ENCODE data around the gene THAP7. TPM values are rescaled to one million over a fixed set of nuclear protein-coding genes. Genes with fewer than 3 reads are reported as not detected.
A peak's percentile ranks its signal among the peaks of the same experiment; 100 is the strongest.

The THAP7 gene
- total RNA-seq, 4 donors from 2014 or later, result 46.9 to 71.8 (median 49.3) TPM

- peaks cover 0 to 21% (median 11%) of the 10 kb centered on the region in 4 donors for H3K4me1 ChIP-seq
- no peak overlapping the region for H3K4me3 ChIP-seq
- H3K36me3 ChIP-seq, result no peaks in the 10 kb centered on the region
- H3K27ac ChIP-seq, result no peak overlapping the region
- no peaks in the 10 kb centered on the region for H3K27me3 ChIP-seq
- 90 to 91% methylated on average over 10 to 14 of the region's 14 CpGs for WGBS, 2 donors
- no peak for DNase-seq (ENCODE audit: low spot score in 2 of 2)
- TF ChIP-seq, protein P1, sequence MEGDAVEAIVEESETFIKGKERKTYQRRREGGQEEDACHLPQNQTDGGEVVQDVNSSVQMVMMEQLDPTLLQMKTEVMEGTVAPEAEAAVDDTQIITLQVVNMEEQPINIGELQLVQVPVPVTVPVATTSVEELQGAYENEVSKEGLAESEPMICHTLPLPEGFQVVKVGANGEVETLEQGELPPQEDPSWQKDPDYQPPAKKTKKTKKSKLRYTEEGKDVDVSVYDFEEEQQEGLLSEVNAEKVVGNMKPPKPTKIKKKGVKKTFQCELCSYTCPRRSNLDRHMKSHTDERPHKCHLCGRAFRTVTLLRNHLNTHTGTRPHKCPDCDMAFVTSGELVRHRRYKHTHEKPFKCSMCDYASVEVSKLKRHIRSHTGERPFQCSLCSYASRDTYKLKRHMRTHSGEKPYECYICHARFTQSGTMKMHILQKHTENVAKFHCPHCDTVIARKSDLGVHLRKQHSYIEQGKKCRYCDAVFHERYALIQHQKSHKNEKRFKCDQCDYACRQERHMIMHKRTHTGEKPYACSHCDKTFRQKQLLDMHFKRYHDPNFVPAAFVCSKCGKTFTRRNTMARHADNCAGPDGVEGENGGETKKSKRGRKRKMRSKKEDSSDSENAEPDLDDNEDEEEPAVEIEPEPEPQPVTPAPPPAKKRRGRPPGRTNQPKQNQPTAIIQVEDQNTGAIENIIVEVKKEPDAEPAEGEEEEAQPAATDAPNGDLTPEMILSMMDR (IDR thresholded peaks at IDR 0.05), result no peak
- TF ChIP-seq EP300 (IDR thresholded peaks at IDR 0.05) (no peak), POLR2A (IDR thresholded peaks at IDR 0.05) (no peak)
- no peaks in the 10 kb centered on the region for H3K9me3 ChIP-seq
These were observed 45.2 kb upstream of the THAP7 start for GRCh38 chr22:21047035-21047661.

GRCh38 chr22:21045585-21046294 is 43.8 kb upstream of the THAP7 start, which contains the start of gene LRRC74B:
Gene LRRC74B, plus strand, starts transcription at chr22:21045946. Its CDS starts 41 bp downstream, at chr22:21045987.
- H3K9me3 ChIP-seq, result no peaks in the 10 kb centered on the region
- WGBS, 2 donors, result 8 to 9% methylated on average over 24 to 34 of the region's 47 CpGs
- peaks cover 0 to 21% (median 11%) of the 10 kb centered on the region in 4 donors for H3K4me1 ChIP-seq
- H3K27ac ChIP-seq, result peak within 1 kb of the TSS in 1 of 4 donors; percentile 48
- peak within 1 kb of the TSS; percentile 25 to 53 (median 38) for H3K4me3 ChIP-seq
- DNase-seq (ENCODE audit: low spot score in 2 of 2), result peak; percentile 74 to 83
- H3K27me3 ChIP-seq, result no peaks in the 10 kb centered on the region
- no peaks in the 10 kb centered on the region for H3K36me3 ChIP-seq
- TF ChIP-seq EP300 (IDR thresholded peaks at IDR 0.05), result no peak
- TF ChIP-seq POLR2A (IDR thresholded peaks at IDR 0.05), result no peak
- TF ChIP-seq, protein P1 (IDR thresholded peaks at IDR 0.05), result no peak

DNA sequence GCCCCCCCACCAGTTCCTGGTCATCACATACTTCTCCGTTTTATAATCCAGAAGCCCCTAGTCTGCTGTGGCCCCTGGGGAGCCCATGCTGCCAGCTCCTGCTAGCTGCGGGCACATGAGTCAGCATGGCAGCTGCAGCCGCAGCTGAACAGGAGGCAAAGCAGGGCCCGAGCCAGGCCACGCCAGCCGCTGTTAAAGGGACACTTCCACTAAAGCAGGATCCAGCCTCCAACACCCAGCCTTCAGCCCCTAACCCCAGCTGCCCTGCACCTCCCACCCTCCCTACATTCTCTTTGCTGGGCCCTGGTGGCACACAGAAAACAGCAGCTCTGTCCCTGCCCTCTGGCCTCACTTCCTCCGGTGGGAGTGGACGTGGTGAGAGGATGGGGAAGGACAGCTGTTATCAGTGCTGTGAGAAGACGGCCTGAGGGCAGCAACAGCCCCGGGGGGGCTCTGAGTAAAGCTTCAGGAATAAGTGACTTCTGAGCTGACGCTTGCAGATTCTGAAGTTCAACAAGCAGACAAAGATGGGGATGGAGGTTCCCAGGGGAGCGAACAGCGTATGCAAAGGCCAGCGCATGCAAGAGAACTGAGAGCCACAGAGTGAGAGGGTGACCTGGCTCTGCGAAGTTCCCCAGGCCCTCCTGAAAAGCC is 43.1 kb upstream of the THAP7 start:
- Histone ChIP-seq H3K27ac (no peak overlapping the region), H3K9me3 (no peaks in the 10 kb centered on the region), H3K27me3 (no peaks in the 10 kb centered on the region), H3K4me3 (peak overlapping the region; percentile 25 to 53 (median 38)), H3K4me1 (peaks cover 0 to 21% (median 11%) of the 10 kb centered on the region in 4 donors), H3K36me3 (no peaks in the 10 kb centered on the region)
- 12 to 14% methylated on average over 15 of the region's 15 CpGs for WGBS, 2 donors
- no peak for DNase-seq (ENCODE audit: low spot score in 2 of 2)
- no peak for TF ChIP-seq EP300 (IDR thresholded peaks at IDR 0.05)
- TF ChIP-seq, protein P1 (IDR thresholded peaks at IDR 0.05), result no peak
- TF ChIP-seq POLR2A (IDR thresholded peaks at IDR 0.05), result no peak

DNA sequence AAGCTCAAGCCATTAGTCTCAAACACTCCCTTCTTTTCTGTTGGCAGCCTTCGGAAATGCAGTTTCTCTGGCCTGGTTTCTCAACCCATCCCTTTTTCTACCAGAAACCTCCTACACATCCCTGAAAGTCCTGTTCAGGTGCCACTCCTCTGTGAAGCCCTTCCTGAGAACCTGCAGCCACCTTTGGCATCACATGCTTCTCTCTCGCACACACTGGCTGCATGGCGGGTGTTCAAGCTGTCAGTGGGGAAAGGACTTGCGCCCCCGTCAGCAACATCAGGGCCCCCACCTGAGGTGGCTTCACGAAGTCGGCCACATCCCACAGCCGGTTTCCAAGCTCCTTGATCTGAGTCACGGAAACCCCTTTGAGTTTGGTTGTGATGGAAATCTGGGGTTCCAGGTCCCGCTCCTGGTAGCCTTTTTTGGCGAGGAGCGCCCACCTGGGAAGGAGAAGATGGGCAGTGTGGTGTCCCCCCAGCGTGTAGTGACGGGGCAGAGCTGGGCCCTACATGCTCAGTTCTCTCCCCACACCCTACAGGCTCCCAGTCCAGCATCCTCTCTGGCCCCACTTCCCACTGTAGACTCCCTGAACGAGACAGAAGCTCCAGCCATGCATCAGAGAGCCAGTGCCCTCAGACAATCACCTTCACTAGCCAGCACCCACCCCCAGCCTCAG is 42.1 kb upstream of the THAP7 start:
- WGBS, 2 donors, result 88 to 94% methylated on average over 15 of the region's 15 CpGs
- Histone ChIP-seq H3K27me3 (no peaks in the 10 kb centered on the region), H3K4me1 (peaks cover 0 to 21% (median 11%) of the 10 kb centered on the region in 4 donors), H3K27ac (no peak overlapping the region), H3K36me3 (no peaks in the 10 kb centered on the region), H3K9me3 (no peaks in the 10 kb centered on the region), H3K4me3 (no peak overlapping the region)
- TF ChIP-seq, protein P1 (IDR thresholded peaks at IDR 0.05), result no peak
- TF ChIP-seq POLR2A (IDR thresholded peaks at IDR 0.05), result no peak
- TF ChIP-seq EP300 (IDR thresholded peaks at IDR 0.05), result no peak
- no peak for DNase-seq (ENCODE audit: low spot score in 2 of 2)

Data from tibial nerve (tissue), 4 donors.